Right atrium auricular region (tissue), 2 donors: ENCODE measurements around the gene HHIPL1. TPM values are rescaled to one million over a fixed set of nuclear protein-coding genes. Genes with fewer than 3 reads are reported as not detected.

Experiments
- DNase-seq: peaks from one replicate; pipeline ENCODE4 v3.0.0-alpha.2; 2019; ENCODE audit warnings: low spot score
- H3K27ac ChIP-seq, 2 donors: fragments of 200-600 bp; sonication (generic); 1 replicate in 1 of 2; 2 replicates in 1 of 2; pipeline ENCODE4 v1.5.1; 2016 to 2019
- H3K27me3 ChIP-seq, 2 donors: fragments of 200-600 bp; sonication (generic); one replicate each; pipeline versions ENCODE4 v1.5.1 to v1.6.0; 2017 to 2019
- H3K36me3 ChIP-seq: fragments of 200-600 bp; sonication (generic); one replicate; pipeline ENCODE4 v1.5.1; 2016
- H3K4me1 ChIP-seq, 2 donors: fragments of 200-600 bp; sonication (generic); one replicate each; pipeline versions ENCODE4 v1.5.1 to v1.6.0; 2017 to 2019
- H3K4me3 ChIP-seq, 2 donors: fragments of 200-600 bp; sonication (generic); 1 replicate in 1 of 2; 2 replicates in 1 of 2; pipeline ENCODE4 v1.5.1; 2017 to 2019; ENCODE audit warnings: mild to moderate bottlenecking in 1 of 2, moderate library complexity in 1 of 2
- H3K9me3 ChIP-seq, 2 donors: fragments of 200-600 bp; sonication (generic); one replicate each; pipeline ENCODE4 v1.5.1; 2019
- CTCF ChIP-seq, 2 donors: fragments of 200-600 bp; sonication (generic); IDR thresholded peaks; one replicate each; pipeline ENCODE4 v1.5.1; 2019; ENCODE audit warnings: antibody characterized with exemption in 2 of 2
- total RNA-seq, 2 donors: library from RNA; depleted of rRNA; stranded (reverse); fragments of >200 nt; gene quantifications; one replicate each; pipeline ENCODE4 v1.1.0, GENCODE V29; 2016

Gene HHIPL1
- total RNA-seq, 2 donors from 2014 or later = 1.8 to 2.4 TPM

GRCh38 chr14:99602788-99603415 lies 42.0 kb upstream of the HHIPL1 start:
- Histone ChIP-seq H3K27ac (peak overlapping the region; percentile 76 to 77), H3K4me3 (peak overlapping the region; percentile 24 to 84), H3K4me1 (peaks cover 2 to 67% of the 10 kb centered on the region in 2 donors), H3K36me3 (no peaks in the 10 kb centered on the region), H3K9me3 (no peaks in the 10 kb centered on the region), H3K27me3 (no peaks in the 10 kb centered on the region)
- no peak for TF ChIP-seq CTCF (IDR thresholded peaks at IDR 0.05)
- no peak for DNase-seq

GRCh38 chr14:99603471-99604277 lies 41.3 kb upstream of the HHIPL1 start, which contains the start of gene CCDC85C:
Gene CCDC85C, minus strand, starts transcription at chr14:99604207. Its CDS starts 248 bp downstream, at chr14:99603959.
- TF ChIP-seq CTCF (IDR thresholded peaks at IDR 0.05) = no peak
- no peak for DNase-seq
- Histone ChIP-seq H3K27ac (peak within 1 kb of the TSS; percentile 83 to 89), H3K9me3 (no peaks in the 10 kb centered on the region), H3K36me3 (no peaks in the 10 kb centered on the region), H3K4me1 (peaks cover 2 to 59% of the 10 kb centered on the region in 2 donors), H3K4me3 (peak within 1 kb of the TSS; percentile 63 to 84), H3K27me3 (no peaks in the 10 kb centered on the region)

GRCh38 chr14:99604278-99604765 lies 40.6 kb upstream of the HHIPL1 start:
- Histone ChIP-seq H3K4me1 (peaks cover 2 to 53% of the 10 kb centered on the region in 2 donors), H3K27ac (peak overlapping the region; percentile 83 to 89), H3K9me3 (no peaks in the 10 kb centered on the region), H3K27me3 (no peaks in the 10 kb centered on the region), H3K36me3 (no peaks in the 10 kb centered on the region), H3K4me3 (peak overlapping the region; percentile 63 to 84)
- peak; percentile 88 for DNase-seq
- no peak for TF ChIP-seq CTCF (IDR thresholded peaks at IDR 0.05)

- peaks cover 2 to 47% of the 10 kb centered on the region in 2 donors for H3K4me1 ChIP-seq
- H3K4me3 ChIP-seq = peak overlapping the region; percentile 63 to 84
- H3K27me3 ChIP-seq = no peaks in the 10 kb centered on the region
- H3K27ac ChIP-seq = peak overlapping the region; percentile 83 to 89
- no peaks in the 10 kb centered on the region for H3K9me3 ChIP-seq
- no peak for DNase-seq
- no peak for TF ChIP-seq CTCF (IDR thresholded peaks at IDR 0.05)
- no peaks in the 10 kb centered on the region for H3K36me3 ChIP-seq
Observed at GRCh38 chr14:99604766-99605298, 40.1 kb upstream of the HHIPL1 start.

GRCh38 chr14:99605299-99605961 lies 39.5 kb upstream of the HHIPL1 start:
- H3K27me3 ChIP-seq = no peaks in the 10 kb centered on the region
- H3K27ac ChIP-seq = peak overlapping the region; percentile 83 to 89
- H3K36me3 ChIP-seq = no peaks in the 10 kb centered on the region
- DNase-seq = no peak
- no peaks in the 10 kb centered on the region for H3K9me3 ChIP-seq
- TF ChIP-seq CTCF (IDR thresholded peaks at IDR 0.05) = no peak
- peak overlapping the region; percentile 63 to 84 for H3K4me3 ChIP-seq
- H3K4me1 ChIP-seq = peaks cover 2 to 41% of the 10 kb centered on the region in 2 donors
